Endodermal cell (in vitro differentiated cells): ENCODE results near the gene LRP1. TPM values are rescaled to one million over a fixed set of nuclear protein-coding genes. Genes with fewer than 3 reads are reported as not detected.

ENCODE experiments used
- DNase-seq: peaks from one replicate; pipeline ENCODE4 v3.0.0-alpha.2; 2017
- H3K27ac ChIP-seq: 2 replicates; pipeline ENCODE4 v1.5.1; 2013; ENCODE audit warnings: mild to moderate bottlenecking, low read depth, low read length, moderate library complexity
- H3K27me3 ChIP-seq: 2 replicates; pipeline ENCODE4 v1.6.1; 2013; ENCODE audit warnings: mild to moderate bottlenecking, low read length, moderate library complexity; ENCODE audit not compliant: insufficient read depth, control insufficient read depth, poor library complexity, severe bottlenecking
- H3K36me3 ChIP-seq: 2 replicates; pipeline ENCODE4 v1.7.0; 2013; ENCODE audit warnings: mild to moderate bottlenecking, low read length, moderate library complexity; ENCODE audit not compliant: control insufficient read depth, insufficient read depth
- H3K4me1 ChIP-seq: one replicate; pipeline ENCODE4 v1.7.0; 2013; ENCODE audit warnings: low read length; ENCODE audit not compliant: control insufficient read depth, insufficient read depth
- H3K4me3 ChIP-seq: 2 replicates; pipeline ENCODE4 v1.5.1; 2013; ENCODE audit warnings: mild to moderate bottlenecking, low read length, moderate library complexity
- H3K9ac ChIP-seq: 2 replicates; pipeline ENCODE4 v1.6.1; 2013; ENCODE audit warnings: mild to moderate bottlenecking, low read length, moderate library complexity; ENCODE audit not compliant: poor library complexity, severe bottlenecking; ENCODE audit errors: extremely low read depth
- H3K9me3 ChIP-seq: 2 replicates; pipeline ENCODE4 v1.6.1; 2013; ENCODE audit warnings: mild to moderate bottlenecking, low read length, moderate library complexity; ENCODE audit not compliant: control insufficient read depth
- H3K27ac Mint-ChIP-seq: 2 replicates; pipeline ENCODE4 v1.8.0; 2020; ENCODE audit warnings: mixed read lengths
- H3K27me3 Mint-ChIP-seq: 2 replicates; pipeline ENCODE4 v1.8.0; 2021; ENCODE audit warnings: mild to moderate bottlenecking, mixed read lengths; ENCODE audit not compliant: insufficient read depth
- H3K36me3 Mint-ChIP-seq: 2 replicates; pipeline ENCODE4 v1.8.0; 2020; ENCODE audit warnings: low read depth, mixed read lengths
- H3K4me1 Mint-ChIP-seq: 2 replicates; pipeline ENCODE4 v1.8.0; 2020; ENCODE audit warnings: mixed read lengths
- H3K4me3 Mint-ChIP-seq: 2 replicates; pipeline ENCODE4 v1.8.0; 2020; ENCODE audit warnings: mild to moderate bottlenecking, moderate library complexity, mixed read lengths
- H3K9me3 Mint-ChIP-seq: 2 replicates; pipeline ENCODE4 v1.8.0; 2020; ENCODE audit warnings: mild to moderate bottlenecking, mixed read lengths
- CTCF ChIP-seq: fragments of 200-600 bp; sonication (generic); conservative IDR thresholded peaks from 2 replicates; pipeline ENCODE4 v1.5.0; 2021; ENCODE audit warnings: antibody characterized with exemption, mild to moderate bottlenecking
- WGBS, 2 experiments: methylation state at CpG; one replicate each; pipeline versions ENCODE4 v1.1.5 to v1.1.7; 2013; ENCODE audit warnings: missing lambda C conversion rate in 2 of 2, mixed read lengths in 1 of 2; ENCODE audit not compliant: insufficient coverage in 1 of 2, insufficient read length in 1 of 2; 5-methylcytosine and 5-hydroxymethylcytosine counted together
- total RNA-seq, 2 donors: library from RNA; stranded (reverse); fragmentation: NEBNext Ultra II Directional in 1 of 2; extraction: Animal tissue kit (Norgen Biotek cat#: 25700) in 1 of 2; gene quantifications; 2 replicates in 1 of 2; 3 replicates in 1 of 2; pipeline ENCODE4 v1.2.1, GENCODE V29; 2021

LRP1 gene
- total RNA-seq, 2 donors from 2014 or later, result 74.5 to 87.7 TPM

GRCh38 chr12:57211791-57212700 lies 83.8 kb downstream of the LRP1 start:
- peaks cover 12% of the 10 kb centered on the region for H3K4me1 Mint-ChIP-seq
- Histone ChIP-seq H3K9me3 (no peaks in the 10 kb centered on the region), H3K36me3 (peaks cover 3% of the 10 kb centered on the region), H3K9ac (no peak overlapping the region), H3K27ac (no peak overlapping the region), H3K4me3 (no peak overlapping the region), H3K27me3 (peaks cover 35% of the 10 kb centered on the region), H3K4me1 (no peaks in the 10 kb centered on the region)
- 93 to 96% methylated on average over 14 to 24 of the region's 27 CpGs for WGBS, 2 experiments
- no peak for TF ChIP-seq CTCF
- H3K4me3 Mint-ChIP-seq, result no peak overlapping the region
- peaks cover 10% of the 10 kb centered on the region for H3K36me3 Mint-ChIP-seq
- DNase-seq, result no peak
- no peak overlapping the region for H3K27ac Mint-ChIP-seq
- H3K27me3 Mint-ChIP-seq, result peaks cover 35% of the 10 kb centered on the region
- H3K9me3 Mint-ChIP-seq, result no peaks in the 10 kb centered on the region

GRCh38 chr12:57212701-57213057 lies 84.4 kb downstream of the LRP1 start:
- Histone ChIP-seq H3K9ac (no peak overlapping the region), H3K36me3 (no peaks in the 10 kb centered on the region), H3K27me3 (peaks cover 42% of the 10 kb centered on the region), H3K4me3 (no peak overlapping the region), H3K9me3 (no peaks in the 10 kb centered on the region), H3K4me1 (no peaks in the 10 kb centered on the region), H3K27ac (no peak overlapping the region)
- Mint-ChIP-seq H3K27ac (no peak overlapping the region), H3K4me1 (peaks cover 17% of the 10 kb centered on the region), H3K27me3 (peaks cover 41% of the 10 kb centered on the region), H3K36me3 (peaks cover 5% of the 10 kb centered on the region), H3K9me3 (no peaks in the 10 kb centered on the region), H3K4me3 (no peak overlapping the region)
- no peak for TF ChIP-seq CTCF
- peak; percentile 71 for DNase-seq
- 92 to 100% methylated on average over 2 to 6 of the region's 7 CpGs for WGBS, 2 experiments

GRCh38 chr12:57213058-57213715 lies 84.9 kb downstream of the LRP1 start:
- no peaks in the 10 kb centered on the region for H3K9me3 ChIP-seq
- peak; percentile 98 for DNase-seq
- H3K36me3 Mint-ChIP-seq, result peaks cover 3% of the 10 kb centered on the region
- WGBS, 2 experiments, result 6 to 10% methylated on average over 6 to 12 of the region's 16 CpGs
- no peaks in the 10 kb centered on the region for H3K36me3 ChIP-seq
- H3K4me1 ChIP-seq, result no peaks in the 10 kb centered on the region
- H3K27ac Mint-ChIP-seq, result peak overlapping the region; percentile 79
- peaks cover 17% of the 10 kb centered on the region for H3K4me1 Mint-ChIP-seq
- H3K27ac ChIP-seq, result no peak overlapping the region
- H3K27me3 ChIP-seq, result peaks cover 47% of the 10 kb centered on the region
- peak; percentile 92 for TF ChIP-seq CTCF
- no peaks in the 10 kb centered on the region for H3K9me3 Mint-ChIP-seq
- no peak overlapping the region for H3K9ac ChIP-seq
- H3K4me3 ChIP-seq, result no peak overlapping the region
- H3K27me3 Mint-ChIP-seq, result peaks cover 46% of the 10 kb centered on the region
- no peak overlapping the region for H3K4me3 Mint-ChIP-seq
